ENCODE data around the gene PRSS38. TPM values are rescaled to one million over a fixed set of nuclear protein-coding genes. Genes with fewer than 3 reads are reported as not detected.
A peak's percentile ranks its signal among the peaks of the same experiment; 100 is the strongest.

PRSS38 gene
- total RNA-seq, 1 donor from 2014 or later, result not detected

DNA sequence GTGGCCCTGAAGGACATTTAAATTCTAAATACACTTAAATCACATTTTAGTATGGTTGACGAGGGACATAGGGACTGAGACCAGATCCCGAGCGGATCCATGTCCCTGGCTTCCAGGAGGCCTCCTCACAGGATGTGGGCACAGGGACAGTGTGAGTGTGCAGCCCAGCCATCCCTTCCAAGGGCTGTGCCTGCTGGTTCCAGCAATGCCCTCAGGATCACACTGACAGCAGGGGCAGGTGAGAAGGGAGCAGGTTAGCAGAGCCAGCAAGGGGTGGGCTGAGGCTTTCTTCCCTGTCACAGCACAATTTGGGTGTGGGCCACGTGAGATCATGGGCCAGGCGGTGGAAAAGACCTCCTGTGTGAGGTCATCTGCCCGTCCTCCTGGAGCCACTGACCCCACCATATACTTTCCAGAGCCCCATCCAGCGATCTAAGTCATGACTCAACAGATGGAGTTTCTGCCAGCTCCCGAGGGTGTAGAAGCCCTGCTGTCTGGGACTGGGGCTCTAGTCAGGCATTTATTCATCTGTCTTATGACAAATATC lies 37.0 kb upstream of the PRSS38 start:
- ChIA-PET CTCF (no interaction called here), POLR2A (no interaction called here)

DNA sequence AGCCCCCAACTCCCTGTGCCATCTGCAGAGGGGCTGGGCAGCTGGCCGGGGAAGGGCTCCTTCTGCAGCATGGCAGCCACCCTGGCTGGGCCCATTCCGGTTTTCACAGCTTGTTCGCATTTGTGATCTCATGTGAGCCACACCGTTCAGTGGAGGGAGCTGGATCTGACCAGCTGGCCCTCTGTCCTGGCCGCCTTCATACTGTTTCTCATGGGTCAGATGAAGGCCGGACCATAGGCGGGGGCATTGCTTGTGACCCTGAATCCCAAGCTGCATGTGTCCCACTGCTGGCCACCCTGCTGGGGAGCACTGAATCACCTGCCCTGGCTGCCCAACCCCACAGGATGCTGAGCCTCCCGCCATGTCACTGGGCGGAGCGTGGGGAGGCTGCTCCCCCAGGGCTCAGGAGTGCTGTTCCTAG lies 36.4 kb upstream of the PRSS38 start:
- Mint-ChIP-seq H3K9me3 (no peaks in the 10 kb centered on the region), H3K4me3 (no peak overlapping the region), H3K36me3 (ENCODE audit: low read depth) (peaks cover 31% of the 10 kb centered on the region), H3K27me3 (no peaks in the 10 kb centered on the region), H3K27ac (no peak overlapping the region), H3K4me1 (no peaks in the 10 kb centered on the region)
- TF ChIP-seq, protein P1, sequence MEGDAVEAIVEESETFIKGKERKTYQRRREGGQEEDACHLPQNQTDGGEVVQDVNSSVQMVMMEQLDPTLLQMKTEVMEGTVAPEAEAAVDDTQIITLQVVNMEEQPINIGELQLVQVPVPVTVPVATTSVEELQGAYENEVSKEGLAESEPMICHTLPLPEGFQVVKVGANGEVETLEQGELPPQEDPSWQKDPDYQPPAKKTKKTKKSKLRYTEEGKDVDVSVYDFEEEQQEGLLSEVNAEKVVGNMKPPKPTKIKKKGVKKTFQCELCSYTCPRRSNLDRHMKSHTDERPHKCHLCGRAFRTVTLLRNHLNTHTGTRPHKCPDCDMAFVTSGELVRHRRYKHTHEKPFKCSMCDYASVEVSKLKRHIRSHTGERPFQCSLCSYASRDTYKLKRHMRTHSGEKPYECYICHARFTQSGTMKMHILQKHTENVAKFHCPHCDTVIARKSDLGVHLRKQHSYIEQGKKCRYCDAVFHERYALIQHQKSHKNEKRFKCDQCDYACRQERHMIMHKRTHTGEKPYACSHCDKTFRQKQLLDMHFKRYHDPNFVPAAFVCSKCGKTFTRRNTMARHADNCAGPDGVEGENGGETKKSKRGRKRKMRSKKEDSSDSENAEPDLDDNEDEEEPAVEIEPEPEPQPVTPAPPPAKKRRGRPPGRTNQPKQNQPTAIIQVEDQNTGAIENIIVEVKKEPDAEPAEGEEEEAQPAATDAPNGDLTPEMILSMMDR (IDR thresholded peaks at IDR 0.05), result no peak
- POLR2A ChIA-PET, result no interaction called here
- CTCF ChIA-PET, result no interaction called here
- intact Hi-C loops (cut with micrococcal nuclease), result no loop called here
- ATAC-seq (ENCODE audit: low read depth) (no peak), DNase-seq (peak; percentile 8)

More for the DNA sequence above, 37.0 kb upstream of the PRSS38 start:
- Mint-ChIP-seq H3K9me3 (no peaks in the 10 kb centered on the region), H3K27me3 (no peaks in the 10 kb centered on the region), H3K4me3 (no peak overlapping the region), H3K27ac (no peak overlapping the region), H3K36me3 (ENCODE audit: low read depth) (peaks cover 33% of the 10 kb centered on the region), H3K4me1 (no peaks in the 10 kb centered on the region)
- intact Hi-C loops (cut with micrococcal nuclease), result no loop called here
- TF ChIP-seq, protein P1 (IDR thresholded peaks at IDR 0.05), result no peak
- DNase-seq, result no peak
- no peak for ATAC-seq (ENCODE audit: low read depth)

DNA sequence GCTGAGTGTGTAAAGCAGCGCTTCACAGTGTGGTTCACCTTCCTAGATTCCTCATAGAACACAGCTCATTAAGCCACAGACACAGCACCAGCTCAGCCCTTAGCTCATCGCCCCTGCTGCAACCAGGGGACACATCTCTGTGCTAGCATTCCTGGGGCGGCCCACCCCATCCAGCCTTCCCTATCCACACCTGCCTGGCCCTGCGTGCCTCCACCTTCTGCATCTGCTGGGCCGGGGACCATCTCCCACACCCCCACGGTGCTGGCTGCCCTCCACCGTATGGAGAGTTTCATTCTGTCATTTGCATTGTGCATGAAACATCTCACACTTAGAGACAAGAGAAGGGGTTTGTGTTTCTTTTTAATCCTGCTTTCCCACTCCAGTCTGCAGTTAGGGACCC lies 35.8 kb upstream of the PRSS38 start:
- ChIA-PET CTCF (no interaction called here), POLR2A (no interaction called here)
- no peak for DNase-seq
- H3K4me3 Mint-ChIP-seq, result no peak overlapping the region
- no peaks in the 10 kb centered on the region for H3K27me3 Mint-ChIP-seq
- TF ChIP-seq, protein P1 (IDR thresholded peaks at IDR 0.05), result no peak
- H3K4me1 Mint-ChIP-seq, result no peaks in the 10 kb centered on the region
- H3K27ac Mint-ChIP-seq, result no peak overlapping the region
- H3K36me3 Mint-ChIP-seq (ENCODE audit: low read depth), result peaks cover 24% of the 10 kb centered on the region
- intact Hi-C loops (cut with micrococcal nuclease), result no loop called here
- H3K9me3 Mint-ChIP-seq, result no peaks in the 10 kb centered on the region
- ATAC-seq (ENCODE audit: low read depth), result no peak

DNA sequence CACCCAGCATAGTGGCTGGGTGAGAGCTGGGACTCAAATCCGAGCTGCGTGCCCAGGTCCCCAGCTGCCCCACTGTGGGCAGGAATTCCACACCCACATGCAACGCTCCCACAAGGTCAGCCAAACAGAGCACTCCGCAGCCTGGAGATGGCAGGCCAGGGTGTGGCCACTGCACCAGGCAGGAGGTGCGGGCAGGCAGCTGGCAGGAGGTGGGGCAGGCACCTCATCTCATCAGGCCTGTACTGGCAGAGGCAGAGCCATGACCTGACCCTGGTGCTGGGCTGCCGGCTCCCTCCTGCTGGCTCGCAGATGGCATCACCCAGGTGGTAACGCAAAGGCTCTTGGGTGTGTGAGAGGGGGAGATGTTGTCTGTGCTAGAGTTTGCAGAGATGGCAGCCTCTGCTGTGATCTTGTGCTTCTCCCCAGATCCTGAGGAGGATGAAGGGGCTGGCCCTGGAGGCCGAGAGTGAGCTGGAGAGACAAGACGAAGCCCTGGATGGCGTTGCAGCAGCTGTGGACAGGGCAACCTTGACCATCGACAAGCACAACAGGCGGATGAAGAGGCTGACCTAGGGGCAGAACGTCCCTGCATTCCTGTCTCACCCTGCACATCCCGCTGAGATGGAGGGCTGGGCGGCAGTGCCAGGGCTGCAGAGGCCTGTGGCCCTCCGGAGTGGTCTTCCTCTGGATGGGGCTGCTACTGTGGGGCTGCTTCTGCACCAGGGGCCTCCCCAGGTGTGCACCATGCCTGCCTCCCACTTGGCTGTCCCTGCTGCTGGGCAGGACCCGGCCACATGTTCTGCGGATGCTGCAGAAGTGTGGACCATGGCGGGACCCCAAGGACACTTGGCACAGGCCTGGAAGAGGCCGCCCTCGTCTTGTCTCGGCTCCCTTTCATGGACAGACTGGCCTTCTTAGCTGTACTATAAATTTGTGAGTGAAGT lies 35.1 kb upstream of the PRSS38 start:
- Mint-ChIP-seq H3K36me3 (ENCODE audit: low read depth) (peaks cover 23% of the 10 kb centered on the region), H3K9me3 (no peaks in the 10 kb centered on the region), H3K4me3 (no peak overlapping the region), H3K27me3 (no peaks in the 10 kb centered on the region), H3K27ac (no peak overlapping the region), H3K4me1 (peaks cover under 1% of the 10 kb centered on the region)
- CTCF ChIA-PET, result no interaction called here
- POLR2A ChIA-PET, result no interaction called here
- peak; percentile 6 for DNase-seq
- intact Hi-C loops (cut with micrococcal nuclease), result no loop called here
- TF ChIP-seq, protein P1 (IDR thresholded peaks at IDR 0.05), result no peak
- no peak for ATAC-seq (ENCODE audit: low read depth)

DNA sequence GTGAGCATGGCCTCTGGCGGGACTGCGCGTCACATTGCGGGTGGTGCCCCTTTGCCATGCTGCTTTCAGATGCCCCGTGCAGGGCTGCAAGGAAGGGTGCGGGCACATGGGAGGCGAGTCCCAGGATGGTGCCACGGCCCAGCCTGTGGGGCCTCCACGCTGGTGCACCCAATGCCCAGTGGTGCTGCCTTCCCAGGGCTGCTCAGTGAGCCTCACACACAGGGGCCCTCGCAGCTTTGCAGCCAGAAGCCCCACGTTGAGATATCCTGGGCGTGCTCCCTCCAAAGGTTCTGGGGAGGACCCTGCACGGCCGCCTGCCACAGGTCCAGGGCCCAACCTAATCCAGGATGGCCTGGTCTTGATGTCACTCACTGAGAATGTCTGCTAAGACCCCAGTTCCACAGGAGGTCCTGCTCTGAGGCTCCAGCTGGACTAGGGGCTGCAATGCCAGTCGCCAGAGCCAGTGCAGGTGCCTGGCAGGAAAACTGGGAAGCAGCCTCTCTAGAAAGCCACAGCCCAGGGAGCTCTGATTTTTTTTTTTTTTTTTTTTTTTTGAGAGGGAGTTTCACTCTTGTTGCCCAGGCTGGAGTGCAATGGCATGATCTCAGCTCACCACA lies 34.1 kb upstream of the PRSS38 start:
- intact Hi-C loops (cut with micrococcal nuclease), result no loop called here

More for the DNA sequence above, 34.1 kb upstream of the PRSS38 start:
- H3K9me3 Mint-ChIP-seq, result no peaks in the 10 kb centered on the region
- ChIA-PET CTCF (interaction anchor here (1.0 kb wide), 1 partner anchor 15 kb away, joined by 3 read pairs; no protein-coding TSS in a partner anchor), POLR2A (no interaction called here)
- ATAC-seq (ENCODE audit: low read depth), result no peak
- no peak overlapping the region for H3K4me3 Mint-ChIP-seq
- TF ChIP-seq, protein P1 (IDR thresholded peaks at IDR 0.05), result no peak
- DNase-seq, result no peak
- peaks cover 11% of the 10 kb centered on the region for H3K4me1 Mint-ChIP-seq
- no peaks in the 10 kb centered on the region for H3K27me3 Mint-ChIP-seq
- peaks cover 18% of the 10 kb centered on the region for H3K36me3 Mint-ChIP-seq (ENCODE audit: low read depth)
- no peak overlapping the region for H3K27ac Mint-ChIP-seq
